DMS53 treated with DMSO at 0.1 percent for 48 hours (cell line): ENCODE data around the gene EIF4G3.
A peak's percentile ranks its signal among the peaks of the same experiment; 100 is the strongest.
"Not testable (repeated sequence)": the region's sequence is repeated elsewhere in the genome, so short reads cannot be mapped to it uniquely, and the experiment has no call there.

Experiments
- DNase-seq: peaks from one replicate; lab custom pipeline; 2025; ENCODE audit not compliant: unreplicated experiment; lab: John Stamatoyannopoulos, UW

Gene EIF4G3

DNA sequence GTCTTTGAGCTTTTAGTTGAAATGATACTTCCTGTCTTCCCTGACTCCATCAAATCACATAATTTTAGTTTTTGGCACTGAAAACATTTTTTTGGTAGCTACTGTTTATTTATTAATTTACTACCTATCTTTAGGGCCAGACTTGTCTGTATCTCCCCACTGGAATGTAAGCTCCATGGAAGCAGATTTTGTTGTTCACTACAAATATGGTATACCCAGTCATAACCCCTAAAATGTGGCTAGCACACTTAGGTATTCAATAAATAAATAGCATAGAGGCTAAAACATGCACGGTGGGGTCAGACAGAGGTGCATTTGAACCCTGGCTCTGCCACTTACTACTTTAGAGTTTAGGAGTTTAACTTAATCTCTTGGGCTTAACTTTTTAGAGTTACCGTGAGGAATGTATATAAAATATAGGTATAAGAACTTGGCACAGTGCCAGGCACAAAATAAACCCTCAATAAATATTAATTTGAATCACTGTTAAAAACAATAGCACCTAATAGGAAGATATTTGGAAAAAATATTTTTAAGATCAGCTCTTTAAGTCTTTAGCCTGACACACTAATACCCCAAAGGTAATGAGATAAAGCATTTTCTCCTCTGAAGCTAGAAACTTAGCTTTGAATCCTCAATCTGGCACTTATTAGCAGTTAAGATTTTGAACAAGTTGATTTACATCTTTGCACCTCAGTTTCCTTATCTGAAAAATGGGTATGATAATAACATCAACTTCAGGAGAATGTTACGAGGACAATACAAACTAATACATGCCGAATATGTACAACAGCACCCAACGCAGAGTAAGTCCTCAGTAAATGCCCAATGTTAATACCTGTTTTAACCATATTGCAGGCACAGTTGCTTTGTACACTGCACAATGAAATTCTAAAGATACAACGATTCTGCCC, 330.0 kb downstream of the EIF4G3 start:
- DNase-seq, result no peak

DNA sequence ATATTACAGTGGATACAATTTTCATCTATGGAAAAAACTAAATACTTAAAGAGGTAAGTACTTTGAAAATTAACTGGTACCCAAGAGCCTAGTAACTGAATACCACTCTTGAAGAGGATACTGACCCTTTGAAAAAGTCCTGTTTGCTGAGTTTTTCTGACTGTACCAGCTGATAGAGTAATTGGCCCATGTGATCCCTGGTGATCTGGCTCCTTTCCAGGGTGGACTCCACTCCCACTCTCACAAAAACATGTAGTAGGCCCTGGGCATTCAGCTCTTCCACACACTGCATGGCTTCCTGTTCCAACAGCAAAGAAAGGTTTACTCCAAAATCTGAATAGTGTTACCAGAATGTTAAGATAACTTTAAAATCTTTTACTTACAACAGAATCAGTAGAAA, 336.0 kb downstream of the EIF4G3 start:
- no peak for DNase-seq

DNA sequence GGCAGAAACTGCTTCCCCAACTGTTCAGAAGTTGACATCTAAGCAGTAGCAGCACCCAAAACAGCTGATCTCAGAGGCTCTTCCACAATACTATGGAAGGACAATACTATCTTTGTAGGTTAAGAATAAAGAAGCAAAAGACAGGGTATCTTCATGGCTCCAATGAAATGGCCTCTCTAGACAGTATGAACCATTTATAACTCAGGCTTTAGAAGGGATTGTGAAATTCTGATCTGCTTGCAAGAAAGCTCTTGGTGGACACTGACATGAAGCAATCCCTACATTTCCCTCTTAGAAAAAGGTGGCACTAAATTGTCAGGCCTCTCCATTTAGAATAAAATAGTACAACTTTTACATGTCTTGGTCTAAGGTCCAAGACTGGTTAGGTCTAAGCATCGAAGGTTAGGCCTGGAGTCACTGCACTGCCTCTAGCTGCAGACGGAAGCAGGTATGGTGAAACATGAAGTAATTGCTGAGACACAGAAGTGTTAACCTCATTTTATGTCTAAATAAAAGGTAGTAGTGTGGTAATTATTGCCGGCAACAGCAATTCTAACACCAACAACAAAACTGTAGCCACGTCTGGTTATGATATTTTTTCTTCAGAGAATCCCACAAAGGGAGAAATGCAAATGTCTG, 339.0 kb downstream of the EIF4G3 start:
- DNase-seq, result no peak

DNA sequence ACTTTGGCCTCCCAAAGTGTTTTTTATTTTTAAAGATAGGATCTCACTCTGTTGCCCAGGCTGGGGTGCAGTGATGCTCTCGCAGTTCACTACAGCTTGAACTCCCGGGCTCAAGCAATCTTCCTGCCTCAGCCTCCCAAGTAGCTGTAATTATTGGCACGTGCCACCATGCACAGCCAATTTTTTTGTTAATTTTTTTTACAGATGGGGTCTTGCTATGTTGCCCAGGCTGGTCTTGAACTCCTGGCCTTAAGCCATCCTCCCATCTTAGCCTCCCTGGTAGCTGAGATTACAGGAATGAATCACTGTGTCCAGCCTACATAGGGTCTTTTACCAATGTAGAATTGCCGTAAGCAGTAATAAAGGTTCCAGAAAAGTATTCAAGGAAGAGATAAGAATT, 340.5 kb downstream of the EIF4G3 start:
- DNase-seq, result no peak

DNA sequence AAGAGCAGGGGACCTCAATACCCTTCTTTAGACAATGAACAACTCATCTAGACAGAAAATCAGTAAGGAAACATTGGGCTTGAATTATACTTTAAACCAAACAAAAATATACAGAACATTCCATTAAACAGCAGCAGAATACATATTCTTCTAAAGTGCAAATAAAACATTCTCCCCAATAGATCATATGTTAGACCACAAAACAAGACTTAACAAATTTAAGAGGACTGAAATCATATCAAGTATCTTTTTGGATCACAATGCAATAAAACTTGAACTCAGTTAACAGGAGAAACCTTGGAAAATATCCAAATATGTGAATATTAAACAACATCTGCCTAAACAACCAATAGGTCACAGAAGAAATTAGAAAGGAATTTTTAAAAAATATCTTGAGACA, 341.9 kb downstream of the EIF4G3 start:
- DNase-seq, result no peak

DNA sequence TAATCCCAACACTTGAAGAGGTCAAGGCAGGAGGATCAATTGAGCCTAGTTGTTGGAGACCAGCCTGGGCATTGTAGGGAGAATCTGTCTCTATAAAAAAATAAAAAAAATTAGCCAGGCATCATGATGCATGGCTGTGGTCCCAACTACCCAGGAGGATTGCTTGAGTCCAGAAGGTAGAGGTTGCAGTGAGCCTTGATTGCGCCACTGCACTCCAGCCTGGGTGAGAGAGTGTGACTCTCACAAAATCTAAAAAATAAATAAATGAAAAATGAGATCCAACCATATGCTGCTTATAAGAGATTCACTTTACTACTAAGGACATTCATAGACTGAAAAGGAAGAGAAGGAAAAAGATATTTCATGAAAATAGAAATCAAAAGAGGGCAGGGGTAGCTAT, 342.5 kb downstream of the EIF4G3 start:
- no peak for DNase-seq

DNA sequence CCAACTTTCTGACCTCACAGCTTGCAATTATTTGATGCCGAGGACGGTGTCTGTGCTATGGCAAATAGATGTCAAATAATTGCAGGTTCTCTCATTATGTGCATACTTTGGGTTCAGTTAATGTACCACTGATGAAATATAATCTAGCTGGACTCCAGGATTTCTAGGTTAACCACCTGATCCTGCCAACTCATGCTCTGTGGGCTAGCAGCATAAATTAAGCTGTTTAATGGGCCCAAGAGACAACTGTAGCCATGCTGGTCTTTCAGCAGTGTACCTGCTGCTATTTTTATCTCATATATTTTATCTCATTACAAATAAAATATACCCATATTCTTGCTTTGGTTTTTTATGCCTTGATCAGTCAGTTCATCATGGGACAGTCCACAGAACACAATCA, 346.3 kb downstream of the EIF4G3 start:
- DNase-seq, result no peak

DNA sequence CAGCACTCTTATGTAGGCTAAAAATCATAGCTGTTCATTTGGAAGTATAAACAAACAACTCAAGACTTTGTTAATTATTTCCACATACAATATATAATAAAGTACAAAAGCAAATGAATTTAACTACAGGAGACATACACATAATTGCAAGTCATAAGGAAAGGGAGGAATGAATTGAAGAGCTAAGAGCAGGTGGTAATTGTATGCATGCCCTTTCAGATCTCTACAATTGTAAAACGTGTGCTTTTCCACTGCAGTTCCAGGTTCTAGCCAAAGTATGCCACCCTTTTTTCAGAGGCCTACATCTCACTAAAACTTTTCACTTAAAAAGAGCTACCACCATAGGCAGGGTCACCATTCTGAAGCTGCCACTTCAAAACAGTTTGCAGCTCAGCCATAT, 346.8 kb downstream of the EIF4G3 start:
- no peak for DNase-seq

DNA sequence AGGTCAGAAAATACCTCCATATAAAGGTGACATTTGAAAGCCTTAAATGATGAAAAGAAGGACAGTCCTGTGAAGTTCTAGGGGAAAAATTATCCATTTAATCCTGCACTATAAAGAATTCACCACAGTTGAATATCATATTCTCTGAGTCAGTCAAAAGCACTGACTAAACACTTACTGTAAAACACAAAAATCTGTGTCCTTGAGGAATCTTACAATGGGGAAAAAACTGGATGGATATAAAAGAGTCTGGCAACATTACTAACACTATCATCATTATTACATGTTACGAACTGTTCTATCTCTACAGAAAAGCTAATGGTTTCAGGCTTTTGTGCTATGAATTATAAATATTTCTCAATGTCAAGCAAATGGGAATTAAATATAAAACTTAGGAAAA, 347.2 kb downstream of the EIF4G3 start:
- no peak for DNase-seq

DNA sequence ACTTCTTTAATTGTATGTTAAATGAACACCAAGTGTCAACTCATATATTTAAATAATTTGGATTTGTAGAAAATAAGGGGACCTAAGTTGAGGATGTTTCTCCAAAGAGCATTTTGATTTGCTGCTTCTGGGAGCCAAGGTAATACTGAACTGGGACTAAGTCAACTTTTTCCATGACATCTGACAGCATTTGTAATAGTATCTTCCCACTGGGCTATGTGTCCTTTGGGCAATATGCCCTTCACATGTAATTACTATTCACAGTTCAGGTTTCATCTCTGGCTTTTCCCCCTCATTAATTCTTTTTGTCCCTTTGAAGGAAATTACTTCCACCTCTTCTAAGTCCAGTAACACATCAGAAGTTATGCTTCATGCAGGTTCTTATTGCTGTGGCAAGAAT, 352.9 kb downstream of the EIF4G3 start:
- DNase-seq, result no peak

DNA sequence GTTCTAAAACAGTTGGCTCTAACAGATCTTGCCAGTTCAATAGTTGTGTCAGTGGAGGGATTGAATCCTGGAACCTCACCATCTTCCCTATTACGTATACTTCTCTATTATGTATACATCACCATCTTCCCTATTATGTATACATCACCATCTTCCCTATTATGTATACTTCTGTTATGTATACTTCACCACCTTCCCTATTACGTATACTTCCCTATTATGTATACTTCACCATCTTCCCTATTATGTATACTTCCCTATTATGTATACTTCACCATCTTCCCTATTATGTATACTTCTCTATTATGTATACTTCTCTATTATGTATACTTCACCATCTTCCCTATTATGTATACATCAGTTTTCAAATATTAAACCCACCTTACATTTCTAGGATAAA, 355.2 kb downstream of the EIF4G3 start:
- DNase-seq, result no peak

DNA sequence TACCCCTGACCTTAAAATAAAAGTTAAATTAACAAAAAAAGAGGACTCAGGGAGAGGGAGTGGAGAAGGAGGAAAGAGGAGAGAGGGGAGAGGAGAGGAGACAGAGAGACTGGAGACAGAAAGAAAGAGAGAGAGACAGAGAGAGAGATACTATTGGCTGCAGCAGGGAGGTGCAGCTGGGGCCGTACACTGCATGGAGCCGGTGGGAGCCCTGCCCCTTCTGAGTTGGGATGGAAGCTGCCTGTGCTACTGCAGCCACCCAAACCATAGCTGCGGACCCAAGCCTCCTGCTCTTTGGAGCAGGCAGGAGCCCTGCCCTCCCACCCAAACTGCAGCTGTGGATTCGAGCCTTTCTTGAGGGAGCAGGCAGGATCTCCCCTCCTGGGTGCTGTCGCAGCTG, 356.9 kb downstream of the EIF4G3 start:
- DNase-seq, result no peak

DNA sequence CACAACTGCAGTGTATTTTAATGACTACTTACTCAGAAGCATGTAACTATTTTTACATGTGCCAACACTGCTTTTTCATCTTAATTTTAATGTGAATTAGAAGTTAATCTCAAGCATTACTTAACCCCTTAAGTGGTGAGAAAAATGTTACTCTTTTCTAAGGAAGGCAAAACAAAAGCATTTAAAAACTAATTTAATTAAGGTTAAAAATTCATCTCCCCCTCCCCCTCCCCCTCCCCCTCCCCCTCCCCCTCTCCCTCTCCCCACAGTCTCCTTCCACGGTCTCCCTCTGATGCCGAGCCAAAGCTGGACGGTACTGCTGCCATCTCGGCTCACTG, 362.2 kb downstream of the EIF4G3 start:
- no peak for DNase-seq

DNA sequence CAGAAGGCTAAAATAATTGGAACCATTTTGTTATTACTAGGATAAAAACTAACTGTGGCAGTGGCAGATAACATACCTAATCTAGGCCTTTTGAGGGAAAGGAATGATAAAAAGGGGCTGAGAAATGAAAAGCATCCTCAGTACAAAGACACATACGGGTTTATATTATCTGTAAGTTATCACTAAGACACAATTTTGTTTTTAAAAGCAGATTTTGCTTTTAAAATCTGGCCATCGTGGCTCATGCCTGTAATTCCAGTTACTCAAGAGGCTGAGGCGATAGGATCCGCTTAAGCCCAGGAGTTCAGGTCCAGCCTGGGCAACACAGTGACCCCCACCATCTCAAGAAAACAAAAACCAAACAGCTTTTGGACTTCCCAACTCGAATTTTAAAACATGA, 364.8 kb downstream of the EIF4G3 start:
- DNase-seq, result no peak

DNA sequence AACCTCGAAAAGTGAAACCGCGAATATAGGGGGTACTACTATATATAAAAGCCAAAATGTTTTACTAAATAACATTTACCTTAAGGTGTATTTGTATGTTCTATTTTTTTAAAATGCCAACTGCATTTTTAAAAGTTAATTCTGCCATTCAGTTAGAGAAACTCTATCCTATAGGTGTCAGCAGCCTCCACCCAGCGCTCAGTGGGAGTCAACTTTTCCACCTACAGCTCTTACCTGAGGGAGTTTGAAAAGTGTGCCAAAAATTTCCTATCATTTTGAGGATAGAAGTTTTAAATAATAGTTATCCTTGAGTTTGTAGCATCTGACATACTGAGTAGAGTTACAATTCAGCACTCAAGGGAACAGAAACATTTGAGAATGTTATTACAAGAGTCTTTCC, 383.5 kb downstream of the EIF4G3 start:
- DNase-seq, result no peak

DNA sequence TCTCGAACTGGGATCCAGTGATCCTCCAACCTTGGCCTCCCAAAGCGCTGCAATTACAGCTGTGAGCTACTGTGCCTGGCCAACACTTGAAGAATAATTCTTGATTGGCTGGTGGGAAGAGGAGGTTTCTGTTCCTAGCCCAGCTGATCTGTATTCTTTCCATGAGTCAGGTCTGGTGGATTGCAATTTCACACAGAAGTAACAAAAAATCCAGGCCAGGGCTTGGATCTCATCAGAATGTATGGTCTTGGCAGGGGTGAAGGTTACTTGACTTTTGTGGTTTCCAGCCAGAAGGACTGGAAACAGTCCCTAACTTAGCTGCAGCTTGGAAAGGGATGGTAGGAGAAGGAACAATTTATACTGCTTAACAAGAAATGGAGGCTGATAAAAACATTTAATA, 384.5 kb downstream of the EIF4G3 start:
- no peak for DNase-seq

DNA sequence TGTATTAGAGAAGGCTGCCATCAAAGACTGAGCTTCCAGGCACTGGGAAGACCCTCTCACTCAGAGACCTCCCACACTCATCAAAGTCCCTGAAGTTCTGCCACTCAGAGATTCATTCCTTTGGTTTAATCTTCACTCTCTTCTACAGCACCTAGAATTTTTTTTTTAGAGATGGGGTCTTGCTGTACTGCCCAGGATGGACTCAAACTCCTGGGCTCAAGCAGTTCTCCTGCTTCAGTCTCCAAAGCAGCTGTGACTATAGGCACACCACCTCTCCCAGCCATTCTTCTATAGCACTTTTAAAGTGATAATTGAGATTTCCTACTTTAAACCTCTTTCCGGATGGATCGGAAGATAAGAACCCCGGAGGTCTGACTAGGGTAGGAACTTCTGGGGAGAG, 385.9 kb downstream of the EIF4G3 start:
- no peak for DNase-seq

DNA sequence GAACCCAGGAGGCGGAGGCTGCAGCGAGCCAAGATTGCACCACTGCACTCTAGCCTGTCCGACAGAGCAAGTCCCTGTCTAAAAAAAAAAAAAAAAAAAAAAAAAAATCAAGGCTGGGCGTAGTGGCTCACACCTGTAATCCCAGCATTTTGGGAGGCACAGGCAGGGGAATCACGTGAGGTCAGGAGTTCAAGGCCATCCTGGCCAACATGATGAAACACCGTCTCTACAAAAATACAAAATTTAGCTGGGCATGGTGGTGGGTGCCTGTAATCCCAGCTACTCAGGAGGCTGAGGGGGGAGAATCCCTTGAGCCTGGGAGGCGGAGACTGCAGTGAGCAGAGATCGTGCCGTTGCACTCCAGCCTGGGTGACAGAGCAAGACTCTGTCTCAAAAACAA, 387.1 kb downstream of the EIF4G3 start:
- not testable (repeated sequence) for DNase-seq

DNA sequence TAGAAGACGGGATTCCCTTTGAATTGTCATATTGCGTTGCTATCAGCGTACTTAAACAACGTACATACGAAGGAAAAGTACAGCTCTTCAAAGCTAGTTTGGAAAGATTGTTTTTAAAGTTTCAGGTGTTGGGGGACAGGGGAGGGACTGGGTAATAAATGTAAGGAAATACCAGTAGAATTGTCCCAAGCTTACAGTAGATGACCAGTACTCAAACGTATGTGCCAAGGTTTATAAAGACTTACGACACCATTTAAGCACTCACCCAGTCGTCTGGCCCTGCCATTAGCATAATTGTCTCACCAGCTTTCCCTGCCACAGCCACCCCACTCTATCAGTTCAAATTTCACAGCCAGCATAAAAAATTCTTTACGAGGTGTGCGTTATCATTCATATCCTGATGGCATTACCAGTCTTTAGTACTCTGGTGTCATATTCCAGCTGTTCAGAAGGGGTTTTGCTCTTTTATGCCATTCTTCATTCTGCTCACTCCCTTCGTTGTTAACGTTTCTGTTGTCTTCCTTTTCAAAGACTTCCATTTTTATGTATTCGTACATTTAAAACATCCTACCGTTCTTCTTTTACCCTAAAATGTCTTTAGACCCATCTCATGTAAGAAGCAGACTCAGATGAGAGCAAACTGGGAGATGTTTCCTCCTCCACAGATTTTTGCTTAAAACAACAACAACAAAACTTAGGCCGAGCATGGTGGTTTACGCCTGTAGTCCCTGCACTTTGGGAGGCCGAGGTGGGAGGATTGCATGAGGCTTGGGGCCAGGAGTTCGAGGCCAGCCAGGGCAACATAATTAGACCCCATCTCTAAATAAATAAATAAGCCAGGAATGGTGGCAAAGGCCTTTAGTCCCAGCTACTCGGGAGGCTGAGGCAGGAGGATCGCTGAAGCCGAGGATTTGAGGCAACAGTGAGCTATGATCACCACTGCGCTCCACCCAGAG, 388.6 kb downstream of the EIF4G3 start:
- DNase-seq, result no peak

DNA sequence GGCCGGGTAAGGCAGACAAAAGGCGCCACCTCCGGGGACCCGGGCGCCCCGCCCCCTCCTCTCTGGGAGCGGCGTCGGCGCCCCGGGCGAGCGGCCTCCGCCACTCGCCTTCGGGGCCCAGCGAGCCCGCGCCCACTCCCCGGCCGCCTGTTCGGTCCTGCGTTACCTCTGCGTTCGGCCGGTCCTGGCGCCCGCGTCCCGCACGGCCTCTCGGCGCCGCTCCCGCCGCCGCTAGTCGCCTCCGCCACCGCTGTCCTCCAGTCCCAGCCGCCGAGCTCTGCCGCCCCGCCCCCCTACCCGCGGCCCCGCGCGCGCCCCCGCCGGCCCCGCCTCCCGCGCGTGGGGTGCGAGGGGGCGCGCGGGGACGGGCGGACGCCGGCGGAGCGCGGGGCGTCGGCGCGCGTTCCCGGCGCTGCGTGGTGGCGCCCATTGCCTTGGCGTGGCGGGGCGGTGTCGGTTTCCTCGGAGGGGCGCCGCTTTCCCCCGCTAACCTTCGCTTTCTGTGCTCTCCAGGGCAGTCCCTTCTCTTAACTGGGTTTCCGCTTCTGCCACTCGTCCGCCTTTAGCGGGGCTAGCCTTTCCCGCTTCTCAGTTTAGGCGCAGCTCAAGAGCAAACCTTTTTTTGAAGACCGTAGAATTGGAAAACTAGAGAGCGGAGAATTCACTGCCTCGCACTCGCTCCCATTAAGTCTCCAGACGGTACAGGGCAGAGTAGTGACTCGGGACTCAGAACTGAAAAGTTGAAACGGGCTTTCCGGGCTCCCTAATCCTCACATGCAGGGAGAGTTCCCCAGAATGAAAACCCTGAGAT, 389.5 kb downstream of the EIF4G3 start, which contains the start of gene HP1BP3:
HP1BP3 (minus strand) TSS at position 279 of the 811 bp plus-strand sequence. CDS start 6,867 bp downstream, outside the sequence.
- peak; percentile 65 for DNase-seq
